Activated CD4-positive, alpha-beta memory T cell treated with anti-CD3 and anti-CD28 coated beads for 36 hours (primary cell): ENCODE data around the gene PLEKHA8. TPM values are rescaled to one million over a fixed set of nuclear protein-coding genes. Genes with fewer than 3 reads are reported as not detected.

Source experiments
- CTCF ChIA-PET: fragments of 350-600 bp; sonication (Branson Sonifier 250); formaldehyde crosslinking; loops from one replicate; lab custom pipeline; 2021; ENCODE audit warnings: antibody characterized with exemption, inconsistent platforms; lab: Charles Lee
- POLR2A ChIA-PET: fragments of 350-600 bp; sonication (Branson Sonifier 250); formaldehyde crosslinking; loops from one replicate; lab custom pipeline; 2021; ENCODE audit warnings: antibody characterized with exemption; lab: Charles Lee
- DNase-seq: peaks from one replicate; pipeline ENCODE4 v3.0.0-alpha.2; 2020
- H3K27ac Mint-ChIP-seq: one replicate; pipeline ENCODE4 v1.8.0; 2021; ENCODE audit warnings: mixed read lengths
- H3K27me3 Mint-ChIP-seq: one replicate; pipeline ENCODE4 v1.8.0; 2021; ENCODE audit warnings: mixed read lengths
- H3K36me3 Mint-ChIP-seq: one replicate; pipeline ENCODE4 v1.8.0; 2021; ENCODE audit warnings: mixed read lengths
- H3K4me1 Mint-ChIP-seq: one replicate; pipeline ENCODE4 v1.8.0; 2021; ENCODE audit warnings: low read depth, mixed read lengths
- H3K4me3 Mint-ChIP-seq: one replicate; pipeline ENCODE4 v1.8.0; 2021; ENCODE audit warnings: mild to moderate bottlenecking, mixed read lengths
- H3K9me3 Mint-ChIP-seq: one replicate; pipeline ENCODE4 v1.8.0; 2021; ENCODE audit warnings: mixed read lengths
- intact Hi-C: fragments of 100-400 bp; cut with micrococcal nuclease; formaldehyde crosslinking; loops from one replicate; pipeline ENCODE4 v1.15.1; 2023
- total RNA-seq, 2 experiments: library from RNA; stranded (reverse); gene quantifications; one replicate each; pipeline ENCODE4 v1.2.3, GENCODE V29; 2021

Gene PLEKHA8
- total RNA-seq, 2 experiments from 2014 or later, result 9.4 to 10.1 TPM

GRCh38 chr7:30150711-30151110, 122.5 kb downstream of the PLEKHA8 start:
- CTCF ChIA-PET, result no interaction called here
- H3K27me3 Mint-ChIP-seq, result no peaks in the 10 kb centered on the region
- no peaks in the 10 kb centered on the region for H3K9me3 Mint-ChIP-seq
- H3K36me3 Mint-ChIP-seq, result peaks cover 4% of the 10 kb centered on the region
- DNase-seq, result no peak
- no peaks in the 10 kb centered on the region for H3K4me1 Mint-ChIP-seq
- no peak overlapping the region for H3K4me3 Mint-ChIP-seq
- intact Hi-C loops, result no loop called here
- H3K27ac Mint-ChIP-seq, result no peak overlapping the region
- POLR2A ChIA-PET, result no interaction called here

- H3K36me3 Mint-ChIP-seq, result peaks cover 4% of the 10 kb centered on the region
- CTCF ChIA-PET, result interaction anchor here (1.4 kb wide), 1 partner anchor 10 kb away, joined by 4 read pairs; no protein-coding TSS in a partner anchor
- intact Hi-C loops, result no loop called here
- H3K4me3 Mint-ChIP-seq, result no peak overlapping the region
- no peaks in the 10 kb centered on the region for H3K9me3 Mint-ChIP-seq
- POLR2A ChIA-PET, result no interaction called here
- H3K27ac Mint-ChIP-seq, result no peak overlapping the region
- no peaks in the 10 kb centered on the region for H3K27me3 Mint-ChIP-seq
- H3K4me1 Mint-ChIP-seq, result peaks cover 12% of the 10 kb centered on the region
- DNase-seq, result no peak
Observed at GRCh38 chr7:30154111-30154587, 125.9 kb downstream of the PLEKHA8 start.

DNA sequence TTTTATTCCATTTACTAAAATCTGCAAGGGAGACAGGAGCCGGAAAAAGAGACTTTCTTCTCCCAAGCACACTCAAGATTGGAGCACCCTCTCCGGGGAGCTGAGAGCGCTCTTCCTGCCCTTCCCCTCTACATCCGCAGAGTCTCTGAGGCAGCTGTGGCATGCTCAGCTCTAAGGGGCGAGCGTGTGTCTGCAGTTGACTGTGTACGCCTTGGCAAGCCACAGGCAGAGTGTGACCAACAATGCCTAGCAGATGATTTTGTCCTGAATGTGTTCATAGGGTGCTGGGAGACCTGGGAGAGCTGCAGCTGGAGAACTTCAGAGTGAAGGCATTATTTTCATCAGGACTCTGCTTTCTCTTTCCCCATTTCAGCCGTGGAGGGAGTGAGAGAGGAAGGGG, 127.3 kb downstream of the PLEKHA8 start:
- CTCF ChIA-PET, result interaction anchor here (1.2 to 1.4 kb wide), 2 partner anchors 9 to 409 kb away, joined by 3 to 4 read pairs; no protein-coding TSS in a partner anchor
- Mint-ChIP-seq H3K36me3 (peaks cover 2% of the 10 kb centered on the region), H3K4me1 (peaks cover 23% of the 10 kb centered on the region), H3K9me3 (no peaks in the 10 kb centered on the region), H3K4me3 (no peak overlapping the region), H3K27ac (no peak overlapping the region), H3K27me3 (no peaks in the 10 kb centered on the region)
- no peak for DNase-seq
- intact Hi-C loops, result no loop called here
- POLR2A ChIA-PET, result no interaction called here

DNA sequence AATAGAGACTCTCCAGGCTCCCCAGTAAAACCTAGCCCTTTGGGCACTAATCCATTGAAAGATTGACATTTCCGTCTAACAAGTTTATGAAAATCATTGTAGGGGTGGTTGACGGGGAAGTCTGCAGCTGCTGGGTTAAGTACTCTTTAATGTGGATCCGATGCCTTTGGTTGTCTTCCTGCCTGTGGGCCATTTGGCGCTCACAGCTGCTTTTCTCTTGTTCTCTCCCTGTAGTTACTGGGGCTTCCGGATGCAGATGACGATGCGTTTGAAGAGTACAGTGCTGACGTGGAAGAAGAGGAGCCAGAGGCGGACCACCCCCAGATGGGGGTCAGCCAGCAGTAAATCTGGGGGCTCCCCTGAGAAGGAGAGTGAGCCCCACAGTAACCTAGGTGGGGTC, 129.0 kb downstream of the PLEKHA8 start:
- DNase-seq, result peak; percentile 32
- H3K36me3 Mint-ChIP-seq, result no peaks in the 10 kb centered on the region
- H3K27me3 Mint-ChIP-seq, result no peaks in the 10 kb centered on the region
- intact Hi-C loops, result no loop called here
- no peak overlapping the region for H3K27ac Mint-ChIP-seq
- peaks cover 25% of the 10 kb centered on the region for H3K4me1 Mint-ChIP-seq
- H3K9me3 Mint-ChIP-seq, result no peaks in the 10 kb centered on the region
- ChIA-PET POLR2A (no interaction called here), CTCF (interaction anchor here (1.3 kb wide), 1 partner anchor 23 kb away, joined by 4 read pairs; the partner anchor contains the start of gene MTURN)
- H3K4me3 Mint-ChIP-seq, result no peak overlapping the region

DNA sequence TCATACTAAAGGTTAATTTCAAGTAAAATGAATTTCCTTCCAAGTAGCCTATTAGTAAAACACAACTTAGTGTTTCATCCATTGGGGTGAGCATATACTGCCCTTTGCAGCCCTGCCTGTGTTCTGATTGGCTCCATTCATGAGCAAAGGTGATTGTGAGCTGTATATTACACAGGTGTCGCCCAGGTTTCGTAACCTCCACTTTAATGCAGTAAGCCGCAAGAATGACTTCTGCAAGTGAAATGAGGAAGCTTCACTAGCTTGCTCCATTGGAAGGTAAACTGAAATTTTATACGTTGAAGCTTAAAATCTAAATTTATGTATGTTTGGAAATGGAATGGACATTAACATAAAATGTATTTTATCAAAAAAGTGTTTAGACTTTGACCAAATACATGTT, 131.0 kb downstream of the PLEKHA8 start:
- Mint-ChIP-seq H3K4me1 (peaks cover 38% of the 10 kb centered on the region), H3K27ac (no peak overlapping the region), H3K36me3 (no peaks in the 10 kb centered on the region), H3K9me3 (no peaks in the 10 kb centered on the region), H3K27me3 (no peaks in the 10 kb centered on the region), H3K4me3 (no peak overlapping the region)
- no peak for DNase-seq
- ChIA-PET POLR2A (no interaction called here), CTCF (interaction anchor here (1.8 kb wide), 1 partner anchor 253 kb away, joined by 7 read pairs; no protein-coding TSS in a partner anchor)
- intact Hi-C loops, result no loop called here

GRCh38 chr7:30159698-30160143, 131.5 kb downstream of the PLEKHA8 start:
- intact Hi-C loops, result loop anchor here (5.0 kb wide), 3 partner anchors 78 to 578 kb away; no protein-coding TSS in a partner anchor
- Mint-ChIP-seq H3K9me3 (no peaks in the 10 kb centered on the region), H3K27ac (no peak overlapping the region), H3K27me3 (no peaks in the 10 kb centered on the region), H3K4me3 (no peak overlapping the region), H3K36me3 (no peaks in the 10 kb centered on the region), H3K4me1 (peaks cover 39% of the 10 kb centered on the region)
- ChIA-PET POLR2A (no interaction called here), CTCF (interaction anchor here (1.8 kb wide), 1 partner anchor 253 kb away, joined by 7 read pairs; no protein-coding TSS in a partner anchor)
- peak; percentile 49 for DNase-seq

GRCh38 chr7:30160329-30160728, 132.1 kb downstream of the PLEKHA8 start:
- Mint-ChIP-seq H3K9me3 (no peaks in the 10 kb centered on the region), H3K36me3 (no peaks in the 10 kb centered on the region), H3K27ac (no peak overlapping the region), H3K4me3 (no peak overlapping the region), H3K27me3 (no peaks in the 10 kb centered on the region), H3K4me1 (peaks cover 39% of the 10 kb centered on the region)
- intact Hi-C loops, result loop anchor here (5.0 kb wide), 3 partner anchors 77 to 577 kb away; no protein-coding TSS in a partner anchor
- DNase-seq, result no peak
- POLR2A ChIA-PET, result no interaction called here
- CTCF ChIA-PET, result interaction anchor here (1.8 kb wide), 1 partner anchor 252 kb away, joined by 7 read pairs; no protein-coding TSS in a partner anchor

- Mint-ChIP-seq H3K4me3 (no peak overlapping the region), H3K4me1 (peaks cover 36% of the 10 kb centered on the region), H3K36me3 (no peaks in the 10 kb centered on the region), H3K27me3 (no peaks in the 10 kb centered on the region), H3K9me3 (no peaks in the 10 kb centered on the region), H3K27ac (peak overlapping the region; percentile 5)
- DNase-seq, result no peak
- POLR2A ChIA-PET, result no interaction called here
- CTCF ChIA-PET, result interaction anchor here (0.8 to 1.8 kb wide), 3 partner anchors 107 to 169 kb away, joined by 3 to 4 read pairs (median 3); no protein-coding TSS in a partner anchor
- intact Hi-C loops, result loop anchor here (2.0 to 5.0 kb wide), 6 partner anchors 13 to 575 kb away; partner anchors contain the start of gene ZNRF2
Observed at GRCh38 chr7:30162133-30162532, 133.9 kb downstream of the PLEKHA8 start.

DNA sequence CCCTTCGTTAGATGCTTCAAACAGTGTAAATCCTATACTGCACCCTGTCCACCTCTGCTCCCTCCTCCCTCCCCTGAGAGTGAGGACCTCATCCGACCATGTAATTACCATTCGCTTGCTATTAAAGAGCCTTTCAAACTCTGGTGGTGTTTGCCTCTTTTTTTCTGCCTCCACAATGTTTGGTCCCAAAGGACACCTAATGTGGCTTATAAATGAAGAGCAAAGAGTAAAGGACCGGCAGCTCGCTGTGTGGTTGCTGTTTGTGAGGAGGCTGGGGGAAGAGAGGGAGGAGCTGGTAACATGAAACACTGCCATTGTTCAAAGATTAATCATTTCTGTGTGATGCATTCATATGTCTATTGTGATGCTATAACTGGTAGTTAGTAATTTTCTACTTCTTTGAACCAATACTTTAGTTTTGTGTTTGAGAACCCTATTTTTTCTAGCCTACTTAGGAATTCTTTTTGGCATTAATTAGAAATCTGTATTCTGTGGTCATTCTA, 134.5 kb downstream of the PLEKHA8 start:
- H3K27me3 Mint-ChIP-seq, result no peaks in the 10 kb centered on the region
- intact Hi-C loops, result loop anchor here (2.0 to 5.0 kb wide), 6 partner anchors 14 to 575 kb away; partner anchors contain the start of gene ZNRF2
- ChIA-PET POLR2A (no interaction called here), CTCF (interaction anchor here (1.0 to 2.3 kb wide), 4 partner anchors 14 to 170 kb away, joined by 3 to 9 read pairs (median 4); no protein-coding TSS in a partner anchor)
- peak; percentile 36 for DNase-seq
- H3K36me3 Mint-ChIP-seq, result no peaks in the 10 kb centered on the region
- H3K4me1 Mint-ChIP-seq, result peaks cover 32% of the 10 kb centered on the region
- H3K9me3 Mint-ChIP-seq, result no peaks in the 10 kb centered on the region
- peak overlapping the region; percentile 5 for H3K27ac Mint-ChIP-seq
- H3K4me3 Mint-ChIP-seq, result peak overlapping the region; percentile 10

- no peaks in the 10 kb centered on the region for H3K36me3 Mint-ChIP-seq
- H3K9me3 Mint-ChIP-seq, result no peaks in the 10 kb centered on the region
- peak; percentile 41 for DNase-seq
- H3K4me1 Mint-ChIP-seq, result peaks cover 30% of the 10 kb centered on the region
- POLR2A ChIA-PET, result no interaction called here
- H3K27me3 Mint-ChIP-seq, result no peaks in the 10 kb centered on the region
- H3K27ac Mint-ChIP-seq, result peak overlapping the region; percentile 64
- CTCF ChIA-PET, result interaction anchor here (0.7 to 2.3 kb wide), 6 partner anchors 13 to 401 kb away, joined by 3 to 9 read pairs (median 4); no protein-coding TSS in a partner anchor
- intact Hi-C loops, result loop anchor here (2.0 to 5.0 kb wide), 6 partner anchors 15 to 574 kb away; partner anchors contain the start of gene ZNRF2
- peak overlapping the region; percentile 10 for H3K4me3 Mint-ChIP-seq
Observed at GRCh38 chr7:30163231-30163894, 135.2 kb downstream of the PLEKHA8 start.

DNA sequence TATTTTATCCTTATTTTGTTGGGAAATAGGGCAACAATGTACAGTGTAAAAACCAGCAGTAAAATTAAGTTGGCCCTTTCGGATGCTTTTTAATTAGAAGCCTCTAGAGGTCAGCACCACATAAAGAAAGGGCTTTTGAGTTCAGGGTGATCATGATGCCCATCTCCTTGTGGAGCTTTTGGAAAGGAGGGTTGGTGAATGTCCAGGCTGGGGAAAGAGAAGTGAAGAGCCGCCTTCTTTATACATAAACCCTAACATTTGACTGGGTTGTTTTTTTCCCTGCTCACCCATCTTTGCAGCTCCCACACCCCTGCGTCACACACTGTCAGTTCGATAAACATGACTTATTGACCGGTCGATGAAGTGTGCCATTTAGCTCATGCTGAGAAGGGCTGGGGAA, 136.4 kb downstream of the PLEKHA8 start:
- DNase-seq, result no peak
- ChIA-PET POLR2A (no interaction called here), CTCF (interaction anchor here (0.6 to 2.3 kb wide), 10 partner anchors 10 to 429 kb away, joined by 3 to 9 read pairs (median 4); no protein-coding TSS in a partner anchor)
- intact Hi-C loops, result loop anchor here (5.0 kb wide), 3 partner anchors 73 to 573 kb away; no protein-coding TSS in a partner anchor
- no peaks in the 10 kb centered on the region for H3K27me3 Mint-ChIP-seq
- H3K27ac Mint-ChIP-seq, result no peak overlapping the region
- H3K9me3 Mint-ChIP-seq, result no peaks in the 10 kb centered on the region
- peaks cover 24% of the 10 kb centered on the region for H3K4me1 Mint-ChIP-seq
- H3K36me3 Mint-ChIP-seq, result no peaks in the 10 kb centered on the region
- H3K4me3 Mint-ChIP-seq, result no peak overlapping the region

DNA sequence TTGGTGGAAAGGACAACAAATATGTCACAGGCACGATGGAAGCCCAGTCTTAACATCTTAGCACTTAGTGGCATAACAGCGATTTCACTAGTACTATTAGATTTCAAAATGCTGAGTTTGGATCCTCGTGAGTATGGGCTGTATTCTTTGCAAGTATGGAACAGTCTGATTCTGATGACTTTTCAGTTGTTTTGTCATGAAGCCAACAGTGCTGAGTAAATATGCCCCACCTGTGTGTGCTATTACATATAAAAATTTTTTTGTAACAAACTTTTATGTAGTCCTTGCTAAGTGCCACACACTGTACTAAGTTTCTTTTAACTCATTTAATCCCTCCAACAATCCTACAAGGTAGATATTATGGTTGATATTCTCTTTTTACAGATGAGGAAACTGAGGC, 137.4 kb downstream of the PLEKHA8 start:
- H3K27ac Mint-ChIP-seq, result no peak overlapping the region
- H3K9me3 Mint-ChIP-seq, result no peaks in the 10 kb centered on the region
- H3K27me3 Mint-ChIP-seq, result no peaks in the 10 kb centered on the region
- ChIA-PET POLR2A (no interaction called here), CTCF (interaction anchor here (1.2 kb wide), 1 partner anchor 398 kb away, joined by 3 read pairs; no protein-coding TSS in a partner anchor)
- no peak for DNase-seq
- peaks cover 16% of the 10 kb centered on the region for H3K4me1 Mint-ChIP-seq
- H3K4me3 Mint-ChIP-seq, result no peak overlapping the region
- intact Hi-C loops, result no loop called here
- H3K36me3 Mint-ChIP-seq, result no peaks in the 10 kb centered on the region
